GM12878 (cell line): ENCODE data around the gene MYO7A. TPM values are rescaled to one million over a fixed set of nuclear protein-coding genes. Genes with fewer than 3 reads are reported as not detected.

Experiments used
- ATAC-seq: fragments of 200-7000 bp; cut with Tn5 transposase; 3 replicates; pipeline ENCODE4 v1.9.1; 2020; ENCODE audit warnings: mild to moderate bottlenecking, moderate library complexity
- BruUV-seq: library from RNA; stranded (reverse); fragments of 400-500 nt; replicated peaks from 2 replicates; lab custom pipeline; 2021; lab: Mats Ljungman, UMichigan
- CTCF ChIA-PET: fragments of 300-600 bp; sonication (Branson Sonifier 250); formaldehyde crosslinking; extraction: SDS; loops from one replicate; lab custom pipeline; 2021; ENCODE audit warnings: inconsistent platforms; lab: Yijun Ruan, JAX
- POLR2A ChIA-PET: fragments of 350-600 bp; formaldehyde crosslinking; extraction: SDS; loops from one replicate; lab custom pipeline; 2021; ENCODE audit warnings: inconsistent platforms; lab: Charles Lee
- RAD21 ChIA-PET: fragments of 300-600 bp; sonication (Branson Sonifier 250); formaldehyde crosslinking; loops from one replicate; lab custom pipeline; 2023; ENCODE audit warnings: antibody characterized with exemption; ENCODE audit not compliant: unreplicated experiment; lab: Charles Lee
- SMC1A ChIA-PET: fragments of 300-600 bp; sonication (Branson Sonifier 250); formaldehyde crosslinking; loops from one replicate; lab custom pipeline; 2023; ENCODE audit not compliant: unreplicated experiment, uncharacterized antibody; lab: Charles Lee
- DNase-seq: peaks from one replicate; pipeline ENCODE4 v3.0.0-alpha.2; 2011; ENCODE audit warnings: low read depth, low spot score
- FAIRE-seq: peaks from 3 replicates; lab custom pipeline; 2011; peaks lifted over from hg19 to GRCh38; lab: Jason Lieb, UNC
- H2AFZ ChIP-seq: 2 replicates; pipeline ENCODE4 v1.6.0; 2011; ENCODE audit warnings: low read depth, low read length, control low read depth; ENCODE audit not compliant: control insufficient read depth
- H3K27ac ChIP-seq: 2 replicates; pipeline ENCODE4 v1.5.1; 2011; ENCODE audit warnings: control low read depth; ENCODE audit not compliant: control insufficient read depth, insufficient read depth
- H3K27me3 ChIP-seq, 2 experiments: replicated peaks in 1 of 2; 2 replicates each; pipeline versions ENCODE4 v1.6.0 to v1.6.1; 2011; ENCODE audit warnings: low read length in 1 of 2; ENCODE audit not compliant: control insufficient read depth in 2 of 2, insufficient read depth in 2 of 2
- H3K36me3 ChIP-seq, 2 experiments: 2 replicates each; pipeline ENCODE4 v1.5.1; 2011; ENCODE audit warnings: low read length in 1 of 2; ENCODE audit not compliant: control insufficient read depth in 2 of 2, insufficient read depth in 2 of 2
- H3K4me1 ChIP-seq: 2 replicates; pipeline ENCODE4 v1.6.1; 2011; ENCODE audit warnings: mild to moderate bottlenecking, low read length, moderate library complexity, mixed read lengths; ENCODE audit not compliant: control insufficient read depth, insufficient read depth
- H3K4me2 ChIP-seq: 2 replicates; pipeline ENCODE4 v1.6.0; 2011; ENCODE audit warnings: control low read depth; ENCODE audit not compliant: control insufficient read depth, insufficient read depth
- H3K4me3 ChIP-seq: fragments of 200-600 bp; sonication (generic); 2 replicates; pipeline ENCODE4 v1.5.1; 2016
- H3K79me2 ChIP-seq: 2 replicates; pipeline ENCODE4 v1.6.0; 2011; ENCODE audit warnings: low read length; ENCODE audit not compliant: control insufficient read depth, insufficient read depth
- H3K9ac ChIP-seq: 2 replicates; pipeline ENCODE4 v1.8.0; 2011; ENCODE audit warnings: low read length, control low read depth, mixed read lengths; ENCODE audit not compliant: control insufficient read depth, insufficient read depth
- H3K9me3 ChIP-seq: replicated peaks from 3 replicates; pipeline ENCODE4 v1.5.1; 2011; ENCODE audit warnings: mild to moderate bottlenecking, low read length; ENCODE audit not compliant: control insufficient read depth, insufficient read depth
- H4K20me1 ChIP-seq: 2 replicates; pipeline ENCODE4 v1.6.0; 2011; ENCODE audit not compliant: control insufficient read depth, insufficient read depth
- BMI1 ChIP-seq: fragments of 450-650 bp; IDR thresholded peaks from 2 replicates; pipeline ENCODE4 v1.6.1; 2016; ENCODE audit warnings: mild to moderate bottlenecking, moderate library complexity, borderline replicate concordance
- CREB1 ChIP-seq: IDR thresholded peaks from 2 replicates; pipeline ENCODE4 v1.6.1; 2012; ENCODE audit warnings: low read depth, mild to moderate bottlenecking, inconsistent platforms
- EGR1 ChIP-seq, 2 experiments: IDR thresholded peaks; 1 replicate in 1 of 2; 2 replicates in 1 of 2; pipeline ENCODE4 v1.6.1; 2011 to 2012; ENCODE audit warnings: low read depth in 2 of 2, low read length in 2 of 2, borderline replicate concordance in 1 of 2, mild to moderate bottlenecking in 1 of 2, moderate library complexity in 1 of 2
- ESRRA ChIP-seq: IDR thresholded peaks from 2 replicates; pipeline ENCODE4 v1.6.1; 2012; ENCODE audit warnings: mild to moderate bottlenecking, low read length, improper control_type of control experiment
- FOS ChIP-seq: IDR thresholded peaks from 3 replicates; pipeline ENCODE4 v1.6.1; 2011; ENCODE audit warnings: borderline replicate concordance; ENCODE audit not compliant: insufficient read length; ENCODE audit errors: extremely low read depth
- FOXK2 ChIP-seq: fragments of 450-650 bp; IDR thresholded peaks from 2 replicates; pipeline ENCODE4 v1.6.1; 2017; ENCODE audit warnings: mild to moderate bottlenecking, moderate library complexity
- IKZF2 ChIP-seq, 2 experiments: fragments of 450-650 bp; IDR thresholded peaks; 2 replicates each; pipeline ENCODE4 v1.6.1; 2017; ENCODE audit warnings: mild to moderate bottlenecking in 2 of 2, moderate library complexity in 2 of 2
- IRF4 ChIP-seq: IDR thresholded peaks from 2 replicates; pipeline ENCODE4 v1.6.1; 2011; ENCODE audit warnings: low read depth, low read length
- MEF2A ChIP-seq: IDR thresholded peaks from 2 replicates; pipeline ENCODE4 v1.6.1; 2011; ENCODE audit warnings: low read depth, mild to moderate bottlenecking, low read length, moderate library complexity; ENCODE audit not compliant: insufficient read depth
- NFXL1 ChIP-seq: fragments of 450-650 bp; IDR thresholded peaks from 2 replicates; pipeline ENCODE4 v1.6.1; 2017; ENCODE audit warnings: antibody characterized with exemption, mild to moderate bottlenecking, borderline replicate concordance
- TAF1 ChIP-seq: IDR thresholded peaks from 2 replicates; pipeline ENCODE4 v1.6.1; 2011; ENCODE audit warnings: mild to moderate bottlenecking, low read depth, low read length, borderline replicate concordance
- TBL1XR1 ChIP-seq: IDR thresholded peaks from 2 replicates; pipeline ENCODE4 v1.6.1; 2012; ENCODE audit warnings: low read depth, low read length, improper control_type of control experiment
- TCF12 ChIP-seq: IDR thresholded peaks from 2 replicates; pipeline ENCODE4 v1.6.1; 2011; ENCODE audit warnings: low read depth, mild to moderate bottlenecking, low read length
- USF1 ChIP-seq: IDR thresholded peaks from 2 replicates; pipeline ENCODE4 v1.6.1; 2011; ENCODE audit warnings: borderline replicate concordance, low read depth, mild to moderate bottlenecking, moderate library complexity, mixed read lengths, low read length; ENCODE audit not compliant: insufficient read depth; ENCODE audit errors: extremely low read length
- WGBS: methylation state at CpG from one replicate; pipeline ENCODE4 v1.1.6; 2016; ENCODE audit warnings: low lambda C conversion rate; ENCODE audit not compliant: insufficient replicate concordance, insufficient coverage; ENCODE audit errors: missing lambda C conversion rate; 5-methylcytosine and 5-hydroxymethylcytosine counted together
- in situ Hi-C: fragments of 300-500 bp; cut with MboI; formaldehyde crosslinking; loops from 9 replicates; pipeline ENCODE4 v1.14.3; 2018; ENCODE audit warnings: mixed read lengths
- intact Hi-C: fragments of 100-400 bp; cut with micrococcal nuclease; formaldehyde crosslinking; loops from one replicate; pipeline ENCODE4 v1.14.2; 2022; ENCODE audit not compliant: unreplicated experiment
- polyA plus RNA-seq, 11 experiments: library from polyadenylated mRNA; depleted of rRNA in 4 of 11; unstranded in 6 of 11; stranded (reverse) in 5 of 11; fragments of >200 nt; fragmentation: Nextera tagmentation in 4 of 11; fragmentation: Illumina TruSeq in 1 of 11; extraction: Ambion mirVana in 4 of 11; extraction: Trizol in 1 of 11; gene quantifications; 1 replicate in 1 of 11; 2 replicates in 10 of 11; pipeline versions ENCODE4 v1.2.1 to v1.2.3, GENCODE V29; 2011 to 2016; ENCODE audit warnings: inconsistent platforms in 2 of 11, missing spikeins in 2 of 11, low read depth in 1 of 11
- total RNA-seq, 4 experiments: library from RNA; depleted of rRNA in 3 of 4; stranded (reverse); fragments of >200 nt in 3 of 4; fragmentation: Illumina TruSeq in 1 of 4; extraction: Trizol in 1 of 4; gene quantifications; 2 replicates each; pipeline versions ENCODE4 v1.2.1 to v1.2.3, GENCODE V29; 2013 to 2021
- TF ChIP-seq, protein P1 (sequence below): fragments of 450-650 bp; IDR thresholded peaks from 2 replicates; pipeline ENCODE4 v1.6.1; 2017; ENCODE audit warnings: mild to moderate bottlenecking, moderate library complexity

The MYO7A gene
- total and polyA plus RNA-seq, 10 of the 15 experiments (the other 5 are each of a cell fraction or from before 2014, with no cell fraction given), result 0.01 to 0.21 (median 0.04) TPM; not detected in 6

DNA sequence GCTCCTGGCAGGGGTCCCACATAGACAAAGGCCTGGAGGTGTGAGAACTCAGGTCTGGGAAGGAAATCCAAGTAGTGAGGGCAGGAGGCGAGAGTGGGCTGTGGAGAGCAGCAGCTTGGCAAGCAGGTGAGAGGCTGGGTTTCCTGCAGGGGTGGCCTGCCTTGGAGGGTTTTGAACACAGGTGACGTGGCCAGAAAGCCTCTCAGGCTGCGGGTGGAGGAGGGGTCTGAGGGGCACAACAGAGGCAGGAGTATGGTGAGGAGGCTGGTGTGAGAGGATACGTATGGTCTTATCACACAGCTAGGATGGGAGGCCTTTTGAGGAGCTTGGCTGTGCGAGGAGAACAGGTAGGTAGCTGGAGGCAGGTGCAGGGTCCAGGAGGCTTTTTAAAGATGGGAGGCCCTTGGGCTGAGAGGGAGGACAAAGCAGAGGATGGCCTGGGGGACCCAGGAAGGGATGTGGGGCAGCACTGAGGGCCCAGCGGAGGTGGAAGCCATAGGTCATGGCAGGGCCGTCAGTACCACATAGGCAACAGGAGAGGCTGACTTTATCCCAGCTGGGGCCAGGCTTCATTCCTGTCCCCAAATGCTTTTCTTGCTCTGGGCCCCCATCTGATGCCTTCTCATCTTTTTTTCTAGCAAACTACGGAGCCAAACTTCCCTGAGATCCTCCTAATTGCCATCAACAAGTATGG, 84.4 kb downstream of the MYO7A start (continued):
- TF ChIP-seq MEF2A (no peak), ESRRA (no peak), USF1 (no peak), TCF12 (no peak)

DNA sequence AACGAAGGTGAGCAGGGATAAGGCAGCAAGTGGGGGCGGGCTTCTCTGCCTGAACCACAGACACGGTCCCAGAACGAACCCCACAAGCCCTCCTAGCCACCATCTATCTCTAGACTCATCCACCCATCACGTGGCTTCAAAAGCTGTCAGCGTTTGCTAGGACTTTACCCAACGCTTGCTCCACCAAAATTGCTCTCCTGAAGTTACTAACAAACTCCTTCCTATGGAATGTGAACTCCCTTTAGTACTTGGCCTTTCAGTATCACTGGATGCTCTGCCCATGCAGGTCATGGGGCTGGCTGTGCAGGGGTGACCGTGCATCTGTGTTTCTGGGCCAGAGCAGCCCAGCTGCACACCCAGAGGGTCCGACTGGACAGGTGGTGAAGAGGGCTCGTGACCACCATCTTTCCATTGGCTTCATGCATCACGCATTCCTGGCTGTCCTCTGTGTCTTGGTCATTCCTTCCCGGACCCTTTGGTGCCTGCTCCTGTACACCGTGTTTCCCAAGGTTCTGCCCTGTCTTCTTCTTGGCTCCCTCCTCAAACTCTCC, 85.1 kb downstream of the MYO7A start:
- Histone ChIP-seq H3K27ac (no peak overlapping the region), H3K9me3 (no peaks in the 10 kb centered on the region), H3K4me2 (no peak overlapping the region), H3K36me3 (no peaks in the 10 kb centered on the region), H2AFZ (no peak overlapping the region), H3K79me2 (no peaks in the 10 kb centered on the region), H3K4me1 (no peaks in the 10 kb centered on the region), H3K27me3 (no peaks in the 10 kb centered on the region), H3K4me3 (no peak overlapping the region), H4K20me1 (no peaks in the 10 kb centered on the region), H3K9ac (no peak overlapping the region)
- ChIA-PET SMC1A (no interaction called here), POLR2A (no interaction called here), CTCF (no interaction called here), RAD21 (no interaction called here)
- TF ChIP-seq TBL1XR1 (no peak), FOS (no peak), IKZF2 (IDR thresholded peaks at IDR 0.05) (no peak), NFXL1 (no peak), BMI1 (no peak), IRF4 (no peak), FOXK2 (no peak), EGR1 (IDR thresholded peaks at IDR 0.05; ENCODE audit: borderline replicate concordance in 1 of 2, low read depth in 2 of 2, low read length in 2 of 2) (no peak), CREB1 (no peak), TAF1 (no peak)
- TF ChIP-seq, protein P1, sequence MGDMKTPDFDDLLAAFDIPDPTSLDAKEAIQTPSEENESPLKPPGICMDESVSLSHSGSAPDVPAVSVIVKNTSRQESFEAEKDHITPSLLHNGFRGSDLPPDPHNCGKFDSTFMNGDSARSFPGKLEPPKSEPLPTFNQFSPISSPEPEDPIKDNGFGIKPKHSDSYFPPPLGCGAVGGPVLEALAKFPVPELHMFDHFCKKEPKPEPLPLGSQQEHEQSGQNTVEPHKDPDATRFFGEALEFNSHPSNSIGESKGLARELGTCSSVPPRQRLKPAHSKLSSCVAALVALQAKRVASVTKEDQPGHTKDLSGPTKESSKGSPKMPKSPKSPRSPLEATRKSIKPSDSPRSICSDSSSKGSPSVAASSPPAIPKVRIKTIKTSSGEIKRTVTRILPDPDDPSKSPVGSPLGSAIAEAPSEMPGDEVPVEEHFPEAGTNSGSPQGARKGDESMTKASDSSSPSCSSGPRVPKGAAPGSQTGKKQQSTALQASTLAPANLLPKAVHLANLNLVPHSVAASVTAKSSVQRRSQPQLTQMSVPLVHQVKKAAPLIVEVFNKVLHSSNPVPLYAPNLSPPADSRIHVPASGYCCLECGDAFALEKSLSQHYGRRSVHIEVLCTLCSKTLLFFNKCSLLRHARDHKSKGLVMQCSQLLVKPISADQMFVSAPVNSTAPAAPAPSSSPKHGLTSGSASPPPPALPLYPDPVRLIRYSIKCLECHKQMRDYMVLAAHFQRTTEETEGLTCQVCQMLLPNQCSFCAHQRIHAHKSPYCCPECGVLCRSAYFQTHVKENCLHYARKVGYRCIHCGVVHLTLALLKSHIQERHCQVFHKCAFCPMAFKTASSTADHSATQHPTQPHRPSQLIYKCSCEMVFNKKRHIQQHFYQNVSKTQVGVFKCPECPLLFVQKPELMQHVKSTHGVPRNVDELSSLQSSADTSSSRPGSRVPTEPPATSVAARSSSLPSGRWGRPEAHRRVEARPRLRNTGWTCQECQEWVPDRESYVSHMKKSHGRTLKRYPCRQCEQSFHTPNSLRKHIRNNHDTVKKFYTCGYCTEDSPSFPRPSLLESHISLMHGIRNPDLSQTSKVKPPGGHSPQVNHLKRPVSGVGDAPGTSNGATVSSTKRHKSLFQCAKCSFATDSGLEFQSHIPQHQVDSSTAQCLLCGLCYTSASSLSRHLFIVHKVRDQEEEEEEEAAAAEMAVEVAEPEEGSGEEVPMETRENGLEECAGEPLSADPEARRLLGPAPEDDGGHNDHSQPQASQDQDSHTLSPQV, result no peak
- ATAC-seq, result no peak
- FAIRE-seq, result no peak
- in situ Hi-C loops (no loop called here), intact Hi-C loops (no loop called here)
- WGBS, result 13% methylated on average over 13 of the region's 13 CpGs
- no TSS peak for BruUV-seq
- DNase-seq, result no peak
